ENCODE measurements around the gene THEMIS. TPM values are rescaled to one million over a fixed set of nuclear protein-coding genes. Genes with fewer than 3 reads are reported as not detected.

Gene THEMIS
- total RNA-seq, 1 experiment from 2014 or later = not detected

GRCh38 chr6:127859956-127860355 lies 40.9 kb downstream of the THEMIS start:
- DNase-seq (ENCODE audit: low read depth) = no peak

GRCh38 chr6:127858727-127859391 lies 42.0 kb downstream of the THEMIS start:
- DNase-seq (ENCODE audit: low read depth) = no peak

GRCh38 chr6:127857051-127857637 lies 43.7 kb downstream of the THEMIS start:
- DNase-seq (ENCODE audit: low read depth) = no peak

- peak; percentile 55 for DNase-seq (ENCODE audit: low read depth)
These were observed 45.2 kb downstream of the THEMIS start for GRCh38 chr6:127855542-127856159.

GRCh38 chr6:127854009-127854408 lies 46.8 kb downstream of the THEMIS start:
- DNase-seq (ENCODE audit: low read depth) = peak; percentile 23

GRCh38 chr6:127851197-127851596 lies 49.7 kb downstream of the THEMIS start:
- DNase-seq (ENCODE audit: low read depth) = no peak

- no peak for DNase-seq (ENCODE audit: low read depth)
These were observed 55.6 kb downstream of the THEMIS start for GRCh38 chr6:127845242-127845641.

GRCh38 chr6:127844529-127844928 lies 56.3 kb downstream of the THEMIS start:
- no peak for DNase-seq (ENCODE audit: low read depth)

- no peak for DNase-seq (ENCODE audit: low read depth)
These were observed 57.3 kb downstream of the THEMIS start for GRCh38 chr6:127843582-127843981.

- DNase-seq (ENCODE audit: low read depth) = no peak
These were observed 58.3 kb downstream of the THEMIS start for GRCh38 chr6:127842562-127842961.

GRCh38 chr6:127841811-127842210 lies 59.0 kb downstream of the THEMIS start:
- no peak for DNase-seq (ENCODE audit: low read depth)

- DNase-seq (ENCODE audit: low read depth) = no peak
These were observed 66.7 kb downstream of the THEMIS start for GRCh38 chr6:127834136-127834535.

GRCh38 chr6:127833336-127833735 lies 67.5 kb downstream of the THEMIS start:
- no peak for DNase-seq (ENCODE audit: low read depth)

GRCh38 chr6:127832381-127832780 lies 68.5 kb downstream of the THEMIS start:
- no peak for DNase-seq (ENCODE audit: low read depth)

- DNase-seq (ENCODE audit: low read depth) = no peak
These were observed 76.8 kb downstream of the THEMIS start for GRCh38 chr6:127824061-127824460.

- no peak for DNase-seq (ENCODE audit: low read depth)
These were observed 79.4 kb downstream of the THEMIS start for GRCh38 chr6:127821431-127821830.

- no peak for DNase-seq (ENCODE audit: low read depth)
These were observed 82.7 kb downstream of the THEMIS start for GRCh38 chr6:127818149-127818548.

GRCh38 chr6:127816643-127817042 lies 84.2 kb downstream of the THEMIS start:
- DNase-seq (ENCODE audit: low read depth) = no peak

GRCh38 chr6:127813699-127814027 lies 87.2 kb downstream of the THEMIS start:
- no peak for DNase-seq (ENCODE audit: low read depth)

GRCh38 chr6:127812985-127813698 lies 87.7 kb downstream of the THEMIS start:
- peak; percentile 16 for DNase-seq (ENCODE audit: low read depth)

GRCh38 chr6:127811900-127812570 lies 88.8 kb downstream of the THEMIS start:
- no peak for DNase-seq (ENCODE audit: low read depth)

All from M059J (cell line).